CD14-positive monocyte (primary cell): ENCODE measurements around the gene PNLIP. TPM values are rescaled to one million over a fixed set of nuclear protein-coding genes. Genes with fewer than 3 reads are reported as not detected.

Experiments
- DNase-seq, 3 donors: peaks; one replicate each; pipeline ENCODE4 v3.0.0-alpha.2; 2011 to 2022
- H2AFZ ChIP-seq: 2 replicates; pipeline ENCODE4 v1.6.0; 2012; ENCODE audit warnings: mild to moderate bottlenecking, low read depth, low read length, inconsistent platforms; ENCODE audit not compliant: insufficient read depth, poor library complexity, severe bottlenecking
- H3K27ac ChIP-seq, 2 donors: 1 replicate in 1 of 2; 2 replicates in 1 of 2; pipeline ENCODE4 v1.5.1; 2012 to 2013; ENCODE audit warnings: low read length in 2 of 2, control low read depth in 1 of 2, inconsistent platforms in 1 of 2, low read depth in 1 of 2, mild to moderate bottlenecking in 1 of 2
- H3K27me3 ChIP-seq, 2 donors: one replicate each; pipeline versions ENCODE4 v1.6.0 to v1.6.1; 2011 to 2013; ENCODE audit warnings: low read length in 2 of 2; ENCODE audit not compliant: control insufficient read depth in 2 of 2, insufficient read depth in 2 of 2
- H3K36me3 ChIP-seq, 2 donors: replicated peaks in 1 of 2; 1 replicate in 1 of 2; 2 replicates in 1 of 2; pipeline versions ENCODE4 v1.5.1 to v1.6.1; 2012 to 2013; ENCODE audit warnings: low read length in 2 of 2, control low read depth in 1 of 2, inconsistent platforms in 1 of 2, mild to moderate bottlenecking in 1 of 2; ENCODE audit not compliant: insufficient read depth in 2 of 2, control insufficient read depth in 1 of 2
- H3K4me1 ChIP-seq, 2 donors: 1 replicate in 1 of 2; 2 replicates in 1 of 2; pipeline versions ENCODE4 v1.5.1 to v1.6.1; 2012 to 2013; ENCODE audit warnings: low read length in 2 of 2, control low read depth in 1 of 2, inconsistent platforms in 1 of 2, mild to moderate bottlenecking in 1 of 2, moderate library complexity in 1 of 2; ENCODE audit not compliant: insufficient read depth in 2 of 2, control insufficient read depth in 1 of 2
- H3K4me2 ChIP-seq: replicated peaks from 2 replicates; pipeline ENCODE3; 2012; ENCODE audit warnings: low read length, moderate library complexity, mild to moderate bottlenecking; ENCODE audit not compliant: poor library complexity, severe bottlenecking; ENCODE audit errors: extremely low read depth
- H3K4me3 ChIP-seq, 3 experiments: fragments of 200-600 bp in 1 of 3; sonication (generic) in 1 of 3; replicated peaks in 1 of 3; 1 replicate in 2 of 3; 2 replicates in 1 of 3; pipeline ENCODE4 v1.5.1; 2011 to 2013; ENCODE audit warnings: low read length in 3 of 3, mild to moderate bottlenecking in 3 of 3, control low read depth in 2 of 3, low read depth in 2 of 3, inconsistent platforms in 1 of 3, moderate library complexity in 1 of 3
- H3K79me2 ChIP-seq: 2 replicates; pipeline ENCODE4 v1.6.0; 2012; ENCODE audit warnings: mild to moderate bottlenecking, control low read depth, inconsistent platforms, low read length, moderate library complexity; ENCODE audit not compliant: insufficient read depth
- H3K9ac ChIP-seq: 2 replicates; pipeline ENCODE4 v1.6.0; 2017; ENCODE audit warnings: low read length, mild to moderate bottlenecking; ENCODE audit not compliant: insufficient read depth, poor library complexity, severe bottlenecking
- H3K9me3 ChIP-seq, 2 donors: replicated peaks in 1 of 2; 1 replicate in 1 of 2; 2 replicates in 1 of 2; pipeline versions ENCODE4 v1.5.1 to v1.6.1; 2012 to 2013; ENCODE audit warnings: low read length in 2 of 2, control low read depth in 1 of 2; ENCODE audit not compliant: control insufficient read depth in 1 of 2, insufficient read depth in 1 of 2
- H4K20me1 ChIP-seq: 2 replicates; pipeline ENCODE4 v1.6.0; 2012; ENCODE audit warnings: mild to moderate bottlenecking, low read length, control low read depth, moderate library complexity; ENCODE audit not compliant: insufficient read depth
- H3K27ac Mint-ChIP-seq, 7 donors: one replicate each; pipeline ENCODE4 v1.8.0; 2020; ENCODE audit warnings: mild to moderate bottlenecking in 7 of 7, mixed read lengths in 7 of 7, moderate library complexity in 6 of 7, inconsistent platforms in 2 of 7
- H3K27me3 Mint-ChIP-seq, 3 donors: one replicate each; pipeline ENCODE4 v1.8.0; 2021 to 2022; ENCODE audit warnings: low read depth in 3 of 3, mild to moderate bottlenecking in 3 of 3, mixed read lengths in 3 of 3, moderate library complexity in 3 of 3, inconsistent platforms in 1 of 3
- H3K36me3 Mint-ChIP-seq, 2 donors: one replicate each; pipeline ENCODE4 v1.8.0; 2020; ENCODE audit warnings: mixed read lengths in 2 of 2, inconsistent platforms in 1 of 2, mild to moderate bottlenecking in 1 of 2
- H3K4me1 Mint-ChIP-seq: one replicate; pipeline ENCODE4 v1.8.0; 2020; ENCODE audit warnings: mild to moderate bottlenecking, mixed read lengths
- H3K4me3 Mint-ChIP-seq, 2 donors: one replicate each; pipeline ENCODE4 v1.8.0; 2020; ENCODE audit warnings: mild to moderate bottlenecking in 2 of 2, mixed read lengths in 2 of 2, moderate library complexity in 1 of 2
- H3K9me3 Mint-ChIP-seq, 7 donors: one replicate each; pipeline ENCODE4 v1.8.0; 2020 to 2022; ENCODE audit warnings: mixed read lengths in 7 of 7, mild to moderate bottlenecking in 6 of 7, moderate library complexity in 6 of 7, inconsistent platforms in 2 of 7
- CTCF ChIP-seq: fragments of 200-600 bp; IDR thresholded peaks from one replicate; pipeline ENCODE4 v1.8.0; 2022; ENCODE audit warnings: antibody characterized with exemption, mild to moderate bottlenecking
- WGBS: methylation state at CpG from one replicate; pipeline ENCODE4 v1.1.5; 2013; ENCODE audit warnings: missing lambda C conversion rate; ENCODE audit not compliant: insufficient coverage; 5-methylcytosine and 5-hydroxymethylcytosine counted together
- intact Hi-C, 2 donors: fragments of 100-400 bp; cut with micrococcal nuclease; formaldehyde crosslinking; loops; one replicate each; pipeline versions ENCODE4 v1.15.0 to v1.15.1; 2023
- polyA minus RNA-seq: library from RNA; depleted of rRNA, polyadenylated mRNA; stranded (reverse); fragments of >200 nt; gene quantifications from 2 replicates; pipeline ENCODE4 v1.2.3, GENCODE V29; 2012
- polyA plus RNA-seq, 3 donors: library from polyadenylated mRNA; depleted of rRNA in 1 of 3; unstranded in 2 of 3; stranded (reverse) in 1 of 3; fragments of 300-500 nt in 2 of 3; fragments of >200 nt in 1 of 3; fragmentation: Illumina TruSeq in 2 of 3; gene quantifications; 1 replicate in 2 of 3; 2 replicates in 1 of 3; pipeline ENCODE4 v1.2.3, GENCODE V29; 2012 to 2021
- total RNA-seq, 12 experiments: library from RNA in 1 of 12; stranded (reverse) in 1 of 12; fragments of 120-200 nt in 1 of 12; gene quantifications; one replicate each; pipeline ENCODE4 v1.2.4 and lab custom pipeline; 2013 to 2026; ENCODE audit warnings: mixed read lengths in 6 of 12, inconsistent platforms in 1 of 12

PNLIP gene
- not detected for total RNA-seq (2013)
- polyA plus RNA-seq (not detected), polyA minus RNA-seq (not detected in 2 replicates), total RNA-seq (lab: John Stamatoyannopoulos, UW) (0 to 0.81 (median 0) reads per million in 11 experiments)

GRCh38 chr10:116545756-116546155, at the start of gene PNLIP:
TSS of gene PNLIP (plus strand) at chr10:116545931. CDS start at chr10:116546093, 162 bp downstream.
- Mint-ChIP-seq H3K4me3 (no peak within 1 kb of the TSS), H3K27me3 (peaks cover 0 to 2% (median 0%) of the 10 kb centered on the region in 3 donors), H3K4me1 (no peaks in the 10 kb centered on the region), H3K9me3 (peaks cover 0 to 5% (median 0%) of the 10 kb centered on the region in 7 donors), H3K27ac (no peak within 1 kb of the TSS), H3K36me3 (no peaks in the 10 kb centered on the region)
- no peak for DNase-seq
- no peak within 1 kb of the TSS for H3K4me2 ChIP-seq
- intact Hi-C loops: no loop called here
- H3K9ac ChIP-seq: no peak within 1 kb of the TSS
- H3K4me1 ChIP-seq: no peaks in the 10 kb centered on the region
- H2AFZ ChIP-seq: no peak within 1 kb of the TSS
- H3K27me3 ChIP-seq: no peaks in the 10 kb centered on the region
- no peak within 1 kb of the TSS for H3K4me3 ChIP-seq
- TF ChIP-seq CTCF: no peak
- no peaks in the 10 kb centered on the region for H3K9me3 ChIP-seq
- WGBS: 89% methylated on average over 3 of the region's 8 CpGs
- no peak within 1 kb of the TSS for H3K27ac ChIP-seq
- H3K36me3 ChIP-seq: no peaks in the 10 kb centered on the region
- no peaks in the 10 kb centered on the region for H3K79me2 ChIP-seq
- no peaks in the 10 kb centered on the region for H4K20me1 ChIP-seq

GRCh38 chr10:116504786-116505185, 40.9 kb upstream of the PNLIP start:
- H3K4me1 Mint-ChIP-seq: no peaks in the 10 kb centered on the region
- H3K27me3 Mint-ChIP-seq: peaks cover 0 to 1% (median 0%) of the 10 kb centered on the region in 3 donors
- Histone ChIP-seq H3K27me3 (no peaks in the 10 kb centered on the region), H3K79me2 (no peaks in the 10 kb centered on the region), H3K4me2 (no peak overlapping the region), H2AFZ (no peak overlapping the region), H3K4me3 (no peak overlapping the region), H4K20me1 (no peaks in the 10 kb centered on the region), H3K9me3 (no peaks in the 10 kb centered on the region), H3K9ac (no peak overlapping the region), H3K4me1 (no peaks in the 10 kb centered on the region), H3K36me3 (no peaks in the 10 kb centered on the region), H3K27ac (no peak overlapping the region)
- H3K27ac Mint-ChIP-seq: no peak overlapping the region
- no peak overlapping the region for H3K4me3 Mint-ChIP-seq
- H3K36me3 Mint-ChIP-seq: no peaks in the 10 kb centered on the region
- intact Hi-C loops: no loop called here
- WGBS: 86% methylated on average over 4 of the region's 8 CpGs
- peaks cover 0 to 21% (median 4%) of the 10 kb centered on the region in 7 donors for H3K9me3 Mint-ChIP-seq
- DNase-seq: no peak
- TF ChIP-seq CTCF: no peak
